Keratinocyte (primary cell): Measurements from ENCODE around the gene RACGAP1.

ENCODE experiments used
- EZH2 ChIP-seq: IDR thresholded peaks from one replicate; pipeline ENCODE4 v1.6.1; 2012; ENCODE audit warnings: inconsistent platforms, mild to moderate bottlenecking, low read length, moderate library complexity
- TF ChIP-seq, protein P1 (sequence below), 3 experiments: IDR thresholded peaks in 1 of 3; conservative IDR thresholded peaks in 1 of 3; optimal IDR thresholded peaks in 1 of 3; 2 replicates in 2 of 3; 3 replicates in 1 of 3; pipeline versions ENCODE3 to v1.5.1; 2011; ENCODE audit warnings: low read length in 3 of 3, mild to moderate bottlenecking in 3 of 3, moderate library complexity in 2 of 3, control low read depth in 1 of 3, inconsistent platforms in 1 of 3; ENCODE audit not compliant: insufficient read depth in 2 of 3; ENCODE audit errors: extremely low read depth in 1 of 3

DNA sequence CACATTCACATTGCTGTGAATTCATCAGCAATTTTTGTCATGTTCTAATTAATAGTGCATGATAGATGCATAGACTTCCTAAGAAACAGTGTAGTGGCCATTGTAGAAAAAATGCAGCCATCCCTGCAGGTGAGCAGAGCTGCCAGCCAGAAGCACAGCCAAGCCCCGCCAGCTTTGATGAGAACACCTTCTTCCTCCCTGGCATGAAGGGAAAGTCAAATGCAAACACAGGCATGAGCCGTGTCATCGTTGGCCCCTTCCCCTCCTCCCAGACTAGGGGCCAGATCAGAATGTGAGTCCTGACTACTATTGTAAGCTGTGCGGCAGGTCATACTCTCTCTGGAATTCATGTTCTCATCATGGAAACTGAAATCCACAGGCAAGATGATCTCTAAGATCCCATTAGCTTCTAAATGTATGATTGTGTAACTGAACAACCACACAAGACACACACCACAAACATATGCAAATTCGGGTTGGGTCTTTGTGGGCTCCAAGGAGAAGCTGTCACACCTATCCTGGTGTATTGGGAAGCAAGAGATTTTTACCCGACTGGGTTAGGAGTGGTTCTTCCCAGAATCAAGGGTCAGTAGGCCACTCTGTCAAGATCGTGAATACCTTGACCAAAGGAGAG, 77.6 kb downstream of the RACGAP1 start:
- TF ChIP-seq, protein P1, sequence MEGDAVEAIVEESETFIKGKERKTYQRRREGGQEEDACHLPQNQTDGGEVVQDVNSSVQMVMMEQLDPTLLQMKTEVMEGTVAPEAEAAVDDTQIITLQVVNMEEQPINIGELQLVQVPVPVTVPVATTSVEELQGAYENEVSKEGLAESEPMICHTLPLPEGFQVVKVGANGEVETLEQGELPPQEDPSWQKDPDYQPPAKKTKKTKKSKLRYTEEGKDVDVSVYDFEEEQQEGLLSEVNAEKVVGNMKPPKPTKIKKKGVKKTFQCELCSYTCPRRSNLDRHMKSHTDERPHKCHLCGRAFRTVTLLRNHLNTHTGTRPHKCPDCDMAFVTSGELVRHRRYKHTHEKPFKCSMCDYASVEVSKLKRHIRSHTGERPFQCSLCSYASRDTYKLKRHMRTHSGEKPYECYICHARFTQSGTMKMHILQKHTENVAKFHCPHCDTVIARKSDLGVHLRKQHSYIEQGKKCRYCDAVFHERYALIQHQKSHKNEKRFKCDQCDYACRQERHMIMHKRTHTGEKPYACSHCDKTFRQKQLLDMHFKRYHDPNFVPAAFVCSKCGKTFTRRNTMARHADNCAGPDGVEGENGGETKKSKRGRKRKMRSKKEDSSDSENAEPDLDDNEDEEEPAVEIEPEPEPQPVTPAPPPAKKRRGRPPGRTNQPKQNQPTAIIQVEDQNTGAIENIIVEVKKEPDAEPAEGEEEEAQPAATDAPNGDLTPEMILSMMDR (optimal IDR thresholded peaks at IDR 0.05 in 1 of 3, IDR thresholded peaks at IDR 0.05 in 1 of 3, conservative IDR thresholded peaks at IDR 0.05 in 1 of 3; ENCODE audit: extremely low read depth in 1 of 3, insufficient read depth in 2 of 3, low read length in 3 of 3): no peak
- no peak for TF ChIP-seq EZH2
